RWPE2 (cell line): ENCODE results near the gene ASB8.

Source experiments
- ATAC-seq: fragments of 200-7000 bp; cut with Tn5 transposase; 3 replicates; pipeline ENCODE4 v1.9.1; 2021; ENCODE audit warnings: low read depth
- DNase-seq: peaks from one replicate; pipeline ENCODE4 v3.0.0-alpha.2; 2020; ENCODE audit warnings: low spot score
- H3K27ac ChIP-seq: fragments of 450-650 bp; 2 replicates; pipeline ENCODE4 v1.5.1; 2017; ENCODE audit warnings: mild to moderate bottlenecking; ENCODE audit not compliant: poor library complexity, severe bottlenecking
- H3K27me3 ChIP-seq: fragments of 250-450 bp; sonication (Bioruptor Pico); 2 replicates; pipeline ENCODE4 v1.5.1; 2021; ENCODE audit warnings: mild to moderate bottlenecking, moderate library complexity; ENCODE audit not compliant: insufficient read depth, poor library complexity, severe bottlenecking
- H3K36me3 ChIP-seq: fragments of 250-450 bp; sonication (Bioruptor Pico); 2 replicates; pipeline ENCODE4 v1.5.1; 2020; ENCODE audit warnings: low read depth, mild to moderate bottlenecking, moderate library complexity
- H3K4me1 ChIP-seq: fragments of 250-450 bp; sonication (Bioruptor Pico); 2 replicates; pipeline ENCODE4 v1.5.1; 2021; ENCODE audit warnings: mild to moderate bottlenecking, moderate library complexity; ENCODE audit not compliant: insufficient read depth, poor library complexity, severe bottlenecking
- H3K4me3 ChIP-seq: fragments of 250-450 bp; sonication (Bioruptor Pico); 2 replicates; pipeline ENCODE4 v1.5.1; 2021; ENCODE audit warnings: mild to moderate bottlenecking, moderate library complexity; ENCODE audit not compliant: severe bottlenecking
- H3K9me3 ChIP-seq: fragments of 250-450 bp; sonication (Bioruptor Pico); 2 replicates; pipeline ENCODE4 v1.5.1; 2021; ENCODE audit warnings: mild to moderate bottlenecking, moderate library complexity; ENCODE audit not compliant: severe bottlenecking
- TF ChIP-seq, protein P1 (sequence below): fragments of 450-650 bp; IDR thresholded peaks from one replicate; pipeline ENCODE4 v1.5.1; 2017; ENCODE audit warnings: mild to moderate bottlenecking, moderate library complexity; ENCODE audit not compliant: poor library complexity, severe bottlenecking

ASB8 gene

DNA sequence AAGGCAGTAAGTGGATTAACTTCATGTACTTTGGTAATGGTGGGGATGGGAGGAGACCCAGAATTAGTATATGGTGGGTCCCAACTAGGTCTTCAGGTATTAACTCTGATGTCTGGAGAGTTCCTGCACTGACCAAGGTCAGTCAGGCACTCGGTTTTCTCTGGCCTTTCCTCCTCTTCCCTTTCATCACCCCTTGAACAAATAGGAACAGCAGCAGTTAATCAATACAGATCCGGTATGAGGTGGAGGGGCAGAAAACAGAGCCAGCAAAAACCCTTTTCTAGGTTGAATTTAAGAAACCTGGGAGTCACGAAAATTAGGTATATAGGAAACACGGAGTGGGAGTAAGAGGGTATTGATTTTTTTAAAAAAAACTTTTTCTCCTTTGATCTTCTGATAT is 34.1 kb downstream of the ASB8 start:
- Histone ChIP-seq H3K36me3 (peaks cover 53% of the 10 kb centered on the region), H3K4me1 (peaks cover 3% of the 10 kb centered on the region), H3K9me3 (no peaks in the 10 kb centered on the region), H3K27ac (no peak overlapping the region), H3K27me3 (no peaks in the 10 kb centered on the region), H3K4me3 (no peak overlapping the region)
- TF ChIP-seq, protein P1, sequence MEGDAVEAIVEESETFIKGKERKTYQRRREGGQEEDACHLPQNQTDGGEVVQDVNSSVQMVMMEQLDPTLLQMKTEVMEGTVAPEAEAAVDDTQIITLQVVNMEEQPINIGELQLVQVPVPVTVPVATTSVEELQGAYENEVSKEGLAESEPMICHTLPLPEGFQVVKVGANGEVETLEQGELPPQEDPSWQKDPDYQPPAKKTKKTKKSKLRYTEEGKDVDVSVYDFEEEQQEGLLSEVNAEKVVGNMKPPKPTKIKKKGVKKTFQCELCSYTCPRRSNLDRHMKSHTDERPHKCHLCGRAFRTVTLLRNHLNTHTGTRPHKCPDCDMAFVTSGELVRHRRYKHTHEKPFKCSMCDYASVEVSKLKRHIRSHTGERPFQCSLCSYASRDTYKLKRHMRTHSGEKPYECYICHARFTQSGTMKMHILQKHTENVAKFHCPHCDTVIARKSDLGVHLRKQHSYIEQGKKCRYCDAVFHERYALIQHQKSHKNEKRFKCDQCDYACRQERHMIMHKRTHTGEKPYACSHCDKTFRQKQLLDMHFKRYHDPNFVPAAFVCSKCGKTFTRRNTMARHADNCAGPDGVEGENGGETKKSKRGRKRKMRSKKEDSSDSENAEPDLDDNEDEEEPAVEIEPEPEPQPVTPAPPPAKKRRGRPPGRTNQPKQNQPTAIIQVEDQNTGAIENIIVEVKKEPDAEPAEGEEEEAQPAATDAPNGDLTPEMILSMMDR, result no peak
- ATAC-seq (no peak), DNase-seq (no peak)

- peaks cover 47% of the 10 kb centered on the region for H3K36me3 ChIP-seq
- no peak overlapping the region for H3K4me3 ChIP-seq
- ATAC-seq (no peak), DNase-seq (no peak)
- H3K27ac ChIP-seq, result no peak overlapping the region
- H3K27me3 ChIP-seq, result no peaks in the 10 kb centered on the region
- H3K9me3 ChIP-seq, result no peaks in the 10 kb centered on the region
- H3K4me1 ChIP-seq, result peaks cover 3% of the 10 kb centered on the region
- TF ChIP-seq, protein P1, result no peak
These were observed 35.1 kb downstream of the ASB8 start for GRCh38 chr12:48122065-48122834.

DNA sequence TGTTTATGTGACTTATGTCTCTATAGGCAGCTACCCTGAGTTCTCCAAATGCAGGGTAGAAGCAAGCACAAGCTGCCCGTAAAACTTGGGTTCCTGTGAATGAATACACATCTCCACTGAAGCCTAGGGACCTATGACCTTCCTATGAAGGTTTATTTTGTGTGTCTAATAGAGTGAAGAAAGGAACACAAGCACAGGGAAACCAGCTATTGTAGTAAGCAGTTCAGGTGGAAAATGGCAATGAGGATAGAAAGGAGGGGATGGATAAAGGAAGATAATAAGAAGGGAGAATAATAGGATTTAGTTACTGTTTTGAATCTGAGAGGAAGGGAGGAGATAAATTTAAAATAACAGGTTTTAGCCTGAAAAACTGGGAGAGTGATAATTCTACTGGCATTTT is 35.8 kb downstream of the ASB8 start:
- DNase-seq (no peak), ATAC-seq (no peak)
- H3K9me3 ChIP-seq, result no peaks in the 10 kb centered on the region
- peaks cover 40% of the 10 kb centered on the region for H3K36me3 ChIP-seq
- peaks cover 3% of the 10 kb centered on the region for H3K4me1 ChIP-seq
- no peak overlapping the region for H3K27ac ChIP-seq
- no peak overlapping the region for H3K4me3 ChIP-seq
- TF ChIP-seq, protein P1, result no peak
- H3K27me3 ChIP-seq, result no peaks in the 10 kb centered on the region

DNA sequence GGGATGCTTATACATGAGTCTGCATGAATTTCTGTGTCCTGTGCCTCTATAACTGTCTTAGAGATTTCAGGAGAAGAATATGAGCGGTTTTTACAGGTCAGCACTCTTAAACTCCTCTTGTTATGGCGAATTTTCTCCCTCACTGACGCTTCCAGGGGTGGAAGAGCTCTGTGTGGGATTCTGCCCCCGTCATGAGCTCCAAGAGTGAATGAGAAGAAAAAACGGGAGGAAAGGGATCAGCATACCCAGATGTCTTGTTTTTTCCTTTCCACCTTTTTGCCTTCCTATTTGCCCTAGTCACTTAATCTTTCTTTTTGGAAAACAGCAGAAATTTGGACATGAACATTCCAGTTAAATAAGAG is 37.5 kb downstream of the ASB8 start:
- no peak for DNase-seq
- Histone ChIP-seq H3K36me3 (peaks cover 24% of the 10 kb centered on the region), H3K4me3 (peak overlapping the region; percentile 60), H3K4me1 (peaks cover 3% of the 10 kb centered on the region), H3K27me3 (no peaks in the 10 kb centered on the region), H3K9me3 (no peaks in the 10 kb centered on the region), H3K27ac (peak overlapping the region; percentile 20)
- ATAC-seq, result no peak
- TF ChIP-seq, protein P1, result no peak
